ENCODE data around the gene PIGL.

Gene PIGL

GRCh38 chr17:16348586-16348985 is 131.6 kb downstream of the PIGL start:
- ChIA-PET CTCF (interaction anchor here (1.5 to 11.0 kb wide), 2 partner anchors 16 to 22 kb away, joined by 4 to 112 read pairs; no protein-coding TSS in a partner anchor), POLR2A (interaction anchor here (0.5 kb wide), 1 partner anchor 9 kb away, joined by 4 read pairs; no protein-coding TSS in a partner anchor)
- no peak for DNase-seq (ENCODE audit: extremely low spot score)
- TF ChIP-seq CTCF (IDR thresholded peaks at IDR 0.05; ENCODE audit: control extremely low read depth, extremely low read depth, low read depth, missing control alignments), result no peak

- TF ChIP-seq CTCF (IDR thresholded peaks at IDR 0.05; ENCODE audit: control extremely low read depth, extremely low read depth, low read depth, missing control alignments), result no peak
- ChIA-PET CTCF (interaction anchor here (0.7 to 11.0 kb wide), 4 partner anchors 15 to 172 kb away, joined by 3 to 112 read pairs (median 4); no protein-coding TSS in a partner anchor), POLR2A (interaction anchor here (0.7 to 1.3 kb wide), 2 partner anchors 31 to 55 kb away, joined by 3 to 4 read pairs; partner anchors contain the start of gene UBB)
- DNase-seq (ENCODE audit: extremely low spot score), result no peak
Measured at GRCh38 chr17:16349431-16349830, 132.4 kb downstream of the PIGL start.

- no peak for TF ChIP-seq CTCF (IDR thresholded peaks at IDR 0.05; ENCODE audit: control extremely low read depth, extremely low read depth, low read depth, missing control alignments)
- CTCF ChIA-PET, result interaction anchor here (0.8 to 11.0 kb wide), 7 partner anchors 13 to 170 kb away, joined by 3 to 112 read pairs (median 10); partner anchors contain the start of gene TRPV2
- POLR2A ChIA-PET, result interaction anchor here (0.6 kb wide), 1 partner anchor 135 kb away, joined by 3 read pairs; the partner anchor contains the start of gene PIGL
- DNase-seq (ENCODE audit: extremely low spot score), result no peak
Measured at GRCh38 chr17:16351831-16352230, 134.8 kb downstream of the PIGL start.

GRCh38 chr17:16352303-16352666 is 135.3 kb downstream of the PIGL start:
- peak; percentile 49 for DNase-seq (ENCODE audit: extremely low spot score)
- ChIA-PET POLR2A (interaction anchor here (1.4 kb wide), 2 partner anchors 12 to 28 kb away, joined by 5 to 13 read pairs; partner anchors contain the start of gene UBB), CTCF (interaction anchor here (0.9 to 11.0 kb wide), 8 partner anchors 12 to 183 kb away, joined by 3 to 112 read pairs (median 9); partner anchors contain the start of gene TRPV2)
- no peak for TF ChIP-seq CTCF (IDR thresholded peaks at IDR 0.05; ENCODE audit: control extremely low read depth, extremely low read depth, low read depth, missing control alignments)

GRCh38 chr17:16352667-16353316 is 135.8 kb downstream of the PIGL start:
- ChIA-PET POLR2A (interaction anchor here (1.4 kb wide), 2 partner anchors 11 to 28 kb away, joined by 5 to 13 read pairs; partner anchors contain the start of gene UBB), CTCF (interaction anchor here (0.6 to 11.0 kb wide), 18 partner anchors 10 to 183 kb away, joined by 3 to 112 read pairs (median 4); partner anchors contain the start of gene TRPV2)
- TF ChIP-seq CTCF (IDR thresholded peaks at IDR 0.05; ENCODE audit: control extremely low read depth, extremely low read depth, low read depth, missing control alignments), result no peak
- DNase-seq (ENCODE audit: extremely low spot score), result peak; percentile 32

GRCh38 chr17:16353317-16354174 is 136.5 kb downstream of the PIGL start, which contains the start of gene CENPV:
CENPV (minus strand) TSS chr17:16353469; CDS start chr17:16353436, 33 bp downstream.
- DNase-seq (ENCODE audit: extremely low spot score), result peak; percentile 85
- TF ChIP-seq CTCF (IDR thresholded peaks at IDR 0.05; ENCODE audit: control extremely low read depth, extremely low read depth, low read depth, missing control alignments), result peak; percentile 67
- ChIA-PET CTCF (interaction anchor here (0.6 to 11.0 kb wide), 18 partner anchors 11 to 169 kb away, joined by 3 to 112 read pairs (median 4); partner anchors contain the start of gene TRPV2), POLR2A (interaction anchor here (1.4 kb wide), 2 partner anchors 11 to 27 kb away, joined by 5 to 13 read pairs; partner anchors contain the start of gene UBB)
